Progenitor cell of endocrine pancreas (in vitro differentiated cells): ENCODE results near the gene SUDS3. TPM values are rescaled to one million over a fixed set of nuclear protein-coding genes. Genes with fewer than 3 reads are reported as not detected.

Source experiments
- DNase-seq: peaks from one replicate; pipeline ENCODE4 v3.0.0; 2021; ENCODE audit warnings: low spot score; ENCODE audit not compliant: unreplicated experiment
- H3K27ac Mint-ChIP-seq: 2 replicates; pipeline ENCODE4 v1.8.0; 2021; ENCODE audit warnings: mild to moderate bottlenecking, moderate library complexity, mixed read lengths
- H3K27me3 Mint-ChIP-seq: 2 replicates; pipeline ENCODE4 v1.8.0; 2021; ENCODE audit warnings: mixed read lengths
- H3K36me3 Mint-ChIP-seq: 2 replicates; pipeline ENCODE4 v1.8.0; 2022; ENCODE audit warnings: mixed read lengths; ENCODE audit not compliant: insufficient read depth
- H3K4me1 Mint-ChIP-seq: 2 replicates; pipeline ENCODE4 v1.8.0; 2021; ENCODE audit warnings: low read depth, mixed read lengths
- H3K4me3 Mint-ChIP-seq: 2 replicates; pipeline ENCODE4 v1.8.0; 2021; ENCODE audit warnings: low read depth, mild to moderate bottlenecking, moderate library complexity, mixed read lengths
- H3K9me3 Mint-ChIP-seq: 2 replicates; pipeline ENCODE4 v1.8.0; 2021; ENCODE audit warnings: low read depth, mixed read lengths
- CTCF ChIP-seq: fragments of 200-600 bp; sonication (generic); IDR thresholded peaks from one replicate; pipeline ENCODE4 v1.5.0; 2021; ENCODE audit warnings: antibody characterized with exemption, mild to moderate bottlenecking; ENCODE audit not compliant: unreplicated experiment
- total RNA-seq: library from RNA; stranded (reverse); gene quantifications from 2 replicates; pipeline ENCODE4 v1.2.1, GENCODE V29; 2021

The SUDS3 gene
- total RNA-seq, 1 donor from 2014 or later = 57.8 TPM

DNA sequence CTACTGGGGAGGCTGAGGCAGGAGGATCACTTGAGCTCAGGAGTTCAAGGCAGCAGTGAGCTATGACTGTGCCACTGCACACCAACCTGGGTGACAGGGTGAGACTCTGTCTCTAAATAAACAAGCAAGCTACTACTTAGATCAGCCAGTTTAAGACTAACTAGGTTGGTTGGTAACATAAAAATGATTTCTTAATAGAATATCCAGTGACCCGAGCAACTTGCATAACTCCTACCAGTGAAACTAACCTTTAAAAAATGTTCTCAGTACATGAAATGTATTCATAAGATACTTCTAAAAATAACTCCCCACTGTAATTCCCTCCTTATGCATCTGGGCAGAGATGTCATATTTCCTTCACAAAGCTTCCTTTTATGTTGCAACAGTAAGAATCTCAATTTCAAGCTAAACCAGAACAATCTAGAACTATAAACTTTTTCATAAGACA, 19.5 kb upstream of the SUDS3 start:
- peaks cover 8% of the 10 kb centered on the region for H3K4me1 Mint-ChIP-seq
- no peak overlapping the region for H3K4me3 Mint-ChIP-seq
- no peak for DNase-seq
- peaks cover 4% of the 10 kb centered on the region for H3K9me3 Mint-ChIP-seq
- peaks cover 3% of the 10 kb centered on the region for H3K36me3 Mint-ChIP-seq
- no peak for TF ChIP-seq CTCF
- no peaks in the 10 kb centered on the region for H3K27me3 Mint-ChIP-seq
- no peak overlapping the region for H3K27ac Mint-ChIP-seq

GRCh38 chr12:118357257-118358007, 18.9 kb upstream of the SUDS3 start:
- Mint-ChIP-seq H3K27me3 (no peaks in the 10 kb centered on the region), H3K4me3 (no peak overlapping the region), H3K27ac (no peak overlapping the region), H3K4me1 (peaks cover 8% of the 10 kb centered on the region), H3K36me3 (peaks cover 3% of the 10 kb centered on the region), H3K9me3 (peaks cover 4% of the 10 kb centered on the region)
- no peak for DNase-seq
- no peak for TF ChIP-seq CTCF

GRCh38 chr12:118358008-118358359, 18.4 kb upstream of the SUDS3 start:
- H3K4me1 Mint-ChIP-seq = peaks cover 8% of the 10 kb centered on the region
- no peak overlapping the region for H3K27ac Mint-ChIP-seq
- no peak overlapping the region for H3K4me3 Mint-ChIP-seq
- no peaks in the 10 kb centered on the region for H3K27me3 Mint-ChIP-seq
- H3K36me3 Mint-ChIP-seq = peaks cover 3% of the 10 kb centered on the region
- DNase-seq = no peak
- peaks cover 4% of the 10 kb centered on the region for H3K9me3 Mint-ChIP-seq
- TF ChIP-seq CTCF = no peak

DNA sequence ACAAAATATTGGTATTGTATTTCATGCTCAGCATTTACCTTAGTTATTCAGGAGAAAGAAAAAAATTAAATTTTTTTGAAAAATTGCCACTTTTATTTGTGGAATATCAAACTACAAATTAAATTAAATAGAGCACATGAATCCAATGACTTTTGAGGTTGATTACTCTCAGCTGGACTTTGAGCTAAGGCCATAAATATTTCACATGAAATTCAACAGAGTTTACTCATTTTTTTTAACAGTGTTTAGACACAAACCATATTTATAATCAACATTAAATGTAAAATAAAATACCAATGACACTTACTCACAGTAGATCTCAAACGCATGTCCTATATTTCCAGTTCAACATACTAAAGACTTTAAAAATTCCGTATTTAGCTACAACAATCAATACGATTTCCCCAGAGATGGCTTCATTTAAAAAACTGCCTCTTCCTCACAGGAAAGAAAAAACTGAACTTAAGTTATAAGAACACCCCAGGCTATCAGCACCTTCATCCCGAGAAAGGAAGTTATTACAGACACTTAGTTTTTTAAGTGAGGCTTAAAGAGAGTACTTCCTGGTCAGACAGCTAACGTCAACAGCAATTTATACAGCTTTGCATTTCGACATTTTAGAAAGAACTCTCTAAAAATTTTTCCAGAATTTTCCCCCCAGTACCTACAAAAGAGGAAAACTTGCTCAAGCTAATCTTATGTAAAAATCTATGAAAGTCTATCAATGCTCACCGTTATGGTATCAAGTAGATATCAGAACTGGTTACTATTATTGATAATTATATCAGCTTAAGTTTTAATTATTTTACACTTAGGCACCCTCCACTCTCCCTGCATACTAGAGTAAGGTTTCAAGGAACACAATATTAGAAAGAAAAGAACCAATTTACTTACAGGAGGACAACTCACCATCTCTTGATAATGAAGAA, 17.5 kb upstream of the SUDS3 start:
- no peak for DNase-seq
- no peak overlapping the region for H3K4me3 Mint-ChIP-seq
- no peaks in the 10 kb centered on the region for H3K27me3 Mint-ChIP-seq
- H3K4me1 Mint-ChIP-seq = peaks cover 8% of the 10 kb centered on the region
- TF ChIP-seq CTCF = no peak
- H3K27ac Mint-ChIP-seq = no peak overlapping the region
- peaks cover 4% of the 10 kb centered on the region for H3K9me3 Mint-ChIP-seq
- peaks cover 3% of the 10 kb centered on the region for H3K36me3 Mint-ChIP-seq

DNA sequence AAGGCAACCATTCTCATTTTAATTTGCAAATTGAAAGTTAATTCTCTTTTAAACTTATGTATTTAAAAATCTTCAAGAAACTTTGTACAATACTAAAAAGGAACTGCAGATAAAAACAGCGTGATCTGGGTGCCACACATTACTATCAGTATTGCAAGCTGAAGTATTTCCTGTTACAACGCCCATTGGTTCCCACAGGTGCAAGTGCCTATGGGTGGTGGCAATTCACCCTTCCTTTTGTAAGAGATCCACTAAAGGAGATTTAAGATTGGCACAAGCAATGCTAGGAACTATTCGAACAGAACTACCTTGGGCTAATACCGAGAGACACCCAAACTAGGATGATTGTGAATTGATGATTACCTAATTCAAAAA, 16.8 kb upstream of the SUDS3 start:
- H3K4me1 Mint-ChIP-seq = peaks cover 8% of the 10 kb centered on the region
- no peak for DNase-seq
- H3K27me3 Mint-ChIP-seq = no peaks in the 10 kb centered on the region
- H3K4me3 Mint-ChIP-seq = no peak overlapping the region
- H3K9me3 Mint-ChIP-seq = no peaks in the 10 kb centered on the region
- peaks cover 1% of the 10 kb centered on the region for H3K36me3 Mint-ChIP-seq
- TF ChIP-seq CTCF = no peak
- no peak overlapping the region for H3K27ac Mint-ChIP-seq
